RWPE2 (cell line): ENCODE results near the gene ATP5F1B.

Experiments
- ATAC-seq: fragments of 200-7000 bp; cut with Tn5 transposase; 3 replicates; pipeline ENCODE4 v1.9.1; 2021; ENCODE audit warnings: low read depth
- DNase-seq: peaks from one replicate; pipeline ENCODE4 v3.0.0-alpha.2; 2020; ENCODE audit warnings: low spot score
- H3K27ac ChIP-seq: fragments of 450-650 bp; 2 replicates; pipeline ENCODE4 v1.5.1; 2017; ENCODE audit warnings: mild to moderate bottlenecking; ENCODE audit not compliant: poor library complexity, severe bottlenecking
- H3K27me3 ChIP-seq: fragments of 250-450 bp; sonication (Bioruptor Pico); 2 replicates; pipeline ENCODE4 v1.5.1; 2021; ENCODE audit warnings: mild to moderate bottlenecking, moderate library complexity; ENCODE audit not compliant: insufficient read depth, poor library complexity, severe bottlenecking
- H3K36me3 ChIP-seq: fragments of 250-450 bp; sonication (Bioruptor Pico); 2 replicates; pipeline ENCODE4 v1.5.1; 2020; ENCODE audit warnings: low read depth, mild to moderate bottlenecking, moderate library complexity
- H3K4me1 ChIP-seq: fragments of 250-450 bp; sonication (Bioruptor Pico); 2 replicates; pipeline ENCODE4 v1.5.1; 2021; ENCODE audit warnings: mild to moderate bottlenecking, moderate library complexity; ENCODE audit not compliant: insufficient read depth, poor library complexity, severe bottlenecking
- H3K4me3 ChIP-seq: fragments of 250-450 bp; sonication (Bioruptor Pico); 2 replicates; pipeline ENCODE4 v1.5.1; 2021; ENCODE audit warnings: mild to moderate bottlenecking, moderate library complexity; ENCODE audit not compliant: severe bottlenecking
- H3K9me3 ChIP-seq: fragments of 250-450 bp; sonication (Bioruptor Pico); 2 replicates; pipeline ENCODE4 v1.5.1; 2021; ENCODE audit warnings: mild to moderate bottlenecking, moderate library complexity; ENCODE audit not compliant: severe bottlenecking
- TF ChIP-seq, protein P1 (sequence below): fragments of 450-650 bp; IDR thresholded peaks from one replicate; pipeline ENCODE4 v1.5.1; 2017; ENCODE audit warnings: mild to moderate bottlenecking, moderate library complexity; ENCODE audit not compliant: poor library complexity, severe bottlenecking

Gene ATP5F1B

DNA sequence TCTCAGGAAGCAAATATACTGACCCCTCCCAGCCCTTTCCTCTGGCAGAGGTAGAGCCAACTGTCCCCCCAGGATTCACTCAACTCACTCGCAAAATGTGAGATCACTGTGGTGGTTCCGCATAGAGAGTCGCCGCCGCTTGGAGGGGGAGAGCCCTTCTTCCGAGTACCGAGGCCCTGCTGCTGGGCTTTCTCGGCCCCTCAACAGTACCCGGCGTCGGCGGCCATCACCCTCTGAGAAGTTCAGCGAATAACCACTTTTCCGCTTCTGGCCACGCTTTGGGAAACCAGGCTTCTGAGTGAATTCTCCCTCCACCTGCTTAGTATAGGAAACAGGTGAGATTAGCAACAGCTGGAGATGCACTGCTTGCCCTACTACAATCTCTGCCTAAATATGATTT is 46.7 kb downstream of the ATP5F1B start:
- Histone ChIP-seq H3K36me3 (peaks cover 89% of the 10 kb centered on the region), H3K4me3 (no peak overlapping the region), H3K9me3 (no peaks in the 10 kb centered on the region), H3K4me1 (no peaks in the 10 kb centered on the region), H3K27ac (no peak overlapping the region), H3K27me3 (no peaks in the 10 kb centered on the region)
- TF ChIP-seq, protein P1, sequence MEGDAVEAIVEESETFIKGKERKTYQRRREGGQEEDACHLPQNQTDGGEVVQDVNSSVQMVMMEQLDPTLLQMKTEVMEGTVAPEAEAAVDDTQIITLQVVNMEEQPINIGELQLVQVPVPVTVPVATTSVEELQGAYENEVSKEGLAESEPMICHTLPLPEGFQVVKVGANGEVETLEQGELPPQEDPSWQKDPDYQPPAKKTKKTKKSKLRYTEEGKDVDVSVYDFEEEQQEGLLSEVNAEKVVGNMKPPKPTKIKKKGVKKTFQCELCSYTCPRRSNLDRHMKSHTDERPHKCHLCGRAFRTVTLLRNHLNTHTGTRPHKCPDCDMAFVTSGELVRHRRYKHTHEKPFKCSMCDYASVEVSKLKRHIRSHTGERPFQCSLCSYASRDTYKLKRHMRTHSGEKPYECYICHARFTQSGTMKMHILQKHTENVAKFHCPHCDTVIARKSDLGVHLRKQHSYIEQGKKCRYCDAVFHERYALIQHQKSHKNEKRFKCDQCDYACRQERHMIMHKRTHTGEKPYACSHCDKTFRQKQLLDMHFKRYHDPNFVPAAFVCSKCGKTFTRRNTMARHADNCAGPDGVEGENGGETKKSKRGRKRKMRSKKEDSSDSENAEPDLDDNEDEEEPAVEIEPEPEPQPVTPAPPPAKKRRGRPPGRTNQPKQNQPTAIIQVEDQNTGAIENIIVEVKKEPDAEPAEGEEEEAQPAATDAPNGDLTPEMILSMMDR, result no peak
- DNase-seq, result no peak
- ATAC-seq, result no peak

DNA sequence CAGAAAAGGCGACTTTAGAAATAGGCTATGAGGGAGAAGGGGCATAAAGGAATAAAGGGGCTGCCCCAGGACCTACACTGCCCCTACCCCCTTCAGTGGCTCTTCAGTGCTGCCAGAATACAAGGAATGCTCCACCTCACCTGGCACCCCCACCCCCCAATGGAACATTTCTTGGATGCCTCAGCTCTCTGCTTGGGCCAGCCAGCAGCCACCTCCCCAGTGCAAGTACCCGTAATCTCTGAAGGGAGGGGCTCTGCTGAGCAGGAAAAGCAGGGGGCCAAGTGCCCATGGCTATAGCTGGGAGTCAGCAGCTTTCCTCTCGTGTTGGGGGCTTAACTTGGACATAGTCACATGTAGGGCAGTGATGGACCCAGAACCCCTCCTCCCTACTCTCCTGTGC is 49.0 kb downstream of the ATP5F1B start:
- Histone ChIP-seq H3K4me3 (no peak overlapping the region), H3K9me3 (no peaks in the 10 kb centered on the region), H3K27me3 (no peaks in the 10 kb centered on the region), H3K4me1 (no peaks in the 10 kb centered on the region), H3K27ac (peak overlapping the region; percentile 5), H3K36me3 (peaks cover 78% of the 10 kb centered on the region)
- TF ChIP-seq, protein P1, result no peak
- ATAC-seq, result no peak
- no peak for DNase-seq

DNA sequence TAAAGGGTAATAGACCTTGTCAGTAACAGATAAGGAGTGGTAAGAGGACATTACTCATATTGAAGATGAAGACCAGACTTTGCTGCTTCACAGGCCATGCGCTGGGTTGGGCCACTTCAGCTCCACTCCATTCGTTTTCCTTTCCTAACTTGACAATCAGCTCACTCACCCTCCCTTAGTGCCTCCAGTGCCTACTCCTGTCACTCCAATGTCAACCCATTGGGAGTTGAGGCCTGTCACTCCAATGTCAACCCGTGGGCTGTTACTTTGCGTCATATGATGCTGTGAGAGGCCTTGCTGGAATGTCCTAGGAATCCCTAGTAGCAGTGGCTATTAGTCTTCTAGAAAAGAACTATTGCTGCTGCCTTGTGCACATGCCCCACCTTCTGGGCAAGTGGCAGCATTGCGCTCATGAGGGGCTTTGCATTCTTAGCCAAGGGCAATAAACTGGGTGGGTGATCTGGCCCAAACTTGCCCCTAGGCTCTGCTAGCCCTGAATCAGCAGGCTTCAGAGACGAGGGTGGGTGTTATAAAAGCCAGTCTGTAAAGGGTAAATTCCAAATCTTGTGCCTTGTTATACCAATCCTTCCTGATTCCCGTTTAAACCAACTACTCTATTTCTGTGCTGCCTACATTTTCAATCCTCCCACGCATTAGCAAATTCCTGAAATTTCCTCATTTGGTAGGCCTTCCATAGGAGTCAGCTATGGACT is 51.7 kb downstream of the ATP5F1B start:
- Histone ChIP-seq H3K9me3 (no peaks in the 10 kb centered on the region), H3K27me3 (no peaks in the 10 kb centered on the region), H3K4me1 (no peaks in the 10 kb centered on the region), H3K4me3 (no peak overlapping the region), H3K36me3 (peaks cover 75% of the 10 kb centered on the region), H3K27ac (peak overlapping the region; percentile 37)
- ATAC-seq (peak; percentile 55), DNase-seq (no peak)
- TF ChIP-seq, protein P1, result peak; percentile 87

DNA sequence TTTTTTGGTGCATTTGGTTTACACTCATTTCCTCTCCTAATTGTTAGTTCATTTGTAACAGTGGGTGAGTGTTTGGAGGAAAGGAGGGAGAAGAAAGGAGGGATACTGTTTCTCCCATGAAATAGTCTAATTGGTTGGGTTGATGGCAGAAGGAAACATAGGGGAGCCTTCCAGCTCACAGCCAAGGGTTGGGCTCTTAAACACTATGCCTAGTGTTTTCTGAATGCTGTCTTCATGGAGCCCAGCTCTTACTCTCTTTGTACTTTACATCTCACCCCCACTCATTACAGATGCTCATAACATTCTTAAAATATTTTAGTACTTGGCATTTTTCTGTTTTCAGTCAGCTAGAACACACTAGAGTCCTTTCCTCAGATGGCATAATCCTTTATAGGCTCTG is 53.8 kb downstream of the ATP5F1B start:
- Histone ChIP-seq H3K27me3 (no peaks in the 10 kb centered on the region), H3K36me3 (peaks cover 70% of the 10 kb centered on the region), H3K9me3 (no peaks in the 10 kb centered on the region), H3K27ac (peak overlapping the region; percentile 37), H3K4me3 (no peak overlapping the region), H3K4me1 (no peaks in the 10 kb centered on the region)
- ATAC-seq, result no peak
- DNase-seq, result no peak
- TF ChIP-seq, protein P1, result no peak

DNA sequence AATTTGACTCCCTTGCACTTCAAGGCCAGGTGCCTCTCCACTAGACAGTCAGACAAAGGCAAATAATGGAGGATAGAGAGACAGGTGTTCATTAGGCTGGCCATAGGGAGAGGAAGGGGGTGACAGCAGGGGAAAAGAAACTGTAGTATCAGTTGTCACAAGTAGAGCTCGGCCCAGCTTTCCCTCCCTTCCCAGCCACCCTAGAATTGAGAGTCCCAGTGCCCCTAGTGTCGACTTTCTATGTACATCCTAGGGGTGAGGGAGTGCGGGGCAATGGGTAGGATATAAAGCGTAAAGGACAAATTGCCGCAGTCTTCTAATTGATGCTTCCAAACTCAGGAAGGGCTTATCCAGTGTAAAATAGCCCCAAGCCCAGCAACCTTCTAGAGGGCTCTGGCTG is 54.7 kb downstream of the ATP5F1B start:
- Histone ChIP-seq H3K4me1 (no peaks in the 10 kb centered on the region), H3K27ac (no peak overlapping the region), H3K9me3 (no peaks in the 10 kb centered on the region), H3K36me3 (peaks cover 70% of the 10 kb centered on the region), H3K4me3 (no peak overlapping the region), H3K27me3 (no peaks in the 10 kb centered on the region)
- TF ChIP-seq, protein P1, result no peak
- DNase-seq, result no peak
- no peak for ATAC-seq
